Keratinocyte (primary cell): ENCODE measurements around the gene SOX10.

Experiments
- EZH2 ChIP-seq: IDR thresholded peaks from one replicate; pipeline ENCODE4 v1.6.1; 2012; ENCODE audit warnings: inconsistent platforms, mild to moderate bottlenecking, low read length, moderate library complexity
- TF ChIP-seq, protein P1 (sequence below), 3 experiments: IDR thresholded peaks in 1 of 3; conservative IDR thresholded peaks in 1 of 3; optimal IDR thresholded peaks in 1 of 3; 2 replicates in 2 of 3; 3 replicates in 1 of 3; pipeline versions ENCODE3 to v1.5.1; 2011; ENCODE audit warnings: low read length in 3 of 3, mild to moderate bottlenecking in 3 of 3, moderate library complexity in 2 of 3, control low read depth in 1 of 3, inconsistent platforms in 1 of 3; ENCODE audit not compliant: insufficient read depth in 2 of 3; ENCODE audit errors: extremely low read depth in 1 of 3

DNA sequence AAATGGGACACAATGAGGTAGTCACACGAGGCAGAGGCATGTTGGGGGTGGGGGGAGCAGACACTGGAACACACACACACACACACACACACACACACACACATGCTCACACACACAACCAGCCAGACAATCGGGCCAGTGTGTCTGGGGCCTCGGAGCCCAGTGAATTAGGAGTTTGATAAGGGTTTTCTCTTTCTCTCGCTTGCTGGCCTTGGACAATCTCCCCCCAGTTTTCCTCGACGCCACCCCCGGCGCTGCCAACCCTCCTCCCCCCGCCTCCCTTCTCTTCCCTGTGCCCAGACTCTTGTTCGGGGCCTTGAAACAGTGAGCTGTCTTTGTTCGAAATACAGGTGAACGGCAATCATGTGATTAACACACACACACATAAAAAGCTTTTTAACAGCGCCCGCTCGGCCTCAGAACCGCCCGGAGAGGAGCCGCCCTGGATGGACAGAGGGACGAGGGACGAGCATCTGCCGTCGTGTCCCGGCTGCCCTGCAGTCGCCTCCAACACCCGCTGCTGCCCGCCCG is 1.5 kb upstream of the SOX10 start:
- TF ChIP-seq, protein P1, sequence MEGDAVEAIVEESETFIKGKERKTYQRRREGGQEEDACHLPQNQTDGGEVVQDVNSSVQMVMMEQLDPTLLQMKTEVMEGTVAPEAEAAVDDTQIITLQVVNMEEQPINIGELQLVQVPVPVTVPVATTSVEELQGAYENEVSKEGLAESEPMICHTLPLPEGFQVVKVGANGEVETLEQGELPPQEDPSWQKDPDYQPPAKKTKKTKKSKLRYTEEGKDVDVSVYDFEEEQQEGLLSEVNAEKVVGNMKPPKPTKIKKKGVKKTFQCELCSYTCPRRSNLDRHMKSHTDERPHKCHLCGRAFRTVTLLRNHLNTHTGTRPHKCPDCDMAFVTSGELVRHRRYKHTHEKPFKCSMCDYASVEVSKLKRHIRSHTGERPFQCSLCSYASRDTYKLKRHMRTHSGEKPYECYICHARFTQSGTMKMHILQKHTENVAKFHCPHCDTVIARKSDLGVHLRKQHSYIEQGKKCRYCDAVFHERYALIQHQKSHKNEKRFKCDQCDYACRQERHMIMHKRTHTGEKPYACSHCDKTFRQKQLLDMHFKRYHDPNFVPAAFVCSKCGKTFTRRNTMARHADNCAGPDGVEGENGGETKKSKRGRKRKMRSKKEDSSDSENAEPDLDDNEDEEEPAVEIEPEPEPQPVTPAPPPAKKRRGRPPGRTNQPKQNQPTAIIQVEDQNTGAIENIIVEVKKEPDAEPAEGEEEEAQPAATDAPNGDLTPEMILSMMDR (optimal IDR thresholded peaks at IDR 0.05 in 1 of 3, IDR thresholded peaks at IDR 0.05 in 1 of 3, conservative IDR thresholded peaks at IDR 0.05 in 1 of 3; ENCODE audit: extremely low read depth in 1 of 3, insufficient read depth in 2 of 3, low read length in 3 of 3), result no peak
- no peak for TF ChIP-seq EZH2
